SK-N-SH treated with all-trans-retinoic acid at 6 μM for 48 hours (cell line): ENCODE data around the gene KCNK6.

Experiments
- ATAC-seq: fragments of 200-7000 bp; cut with Tn5 transposase; 3 replicates; pipeline ENCODE4 v1.9.1; 2020; ENCODE audit warnings: mild to moderate bottlenecking, moderate library complexity
- ARNTL ChIP-seq: fragments of 450-650 bp; formaldehyde crosslinking; IDR thresholded peaks from 2 replicates; pipeline ENCODE4 v1.5.0; 2020; ENCODE audit warnings: low read depth, mild to moderate bottlenecking, moderate library complexity, borderline replicate concordance
- BACH2 ChIP-seq: fragments of 250-450 bp; sonication (Bioruptor Pico); IDR thresholded peaks from 2 replicates; pipeline ENCODE4 v1.9.0; 2021; ENCODE audit warnings: mild to moderate bottlenecking, borderline replicate concordance
- CREB5 ChIP-seq: fragments of 250-450 bp; sonication (Bioruptor Pico); IDR thresholded peaks from 2 replicates; pipeline ENCODE4 v1.5.1; 2020; ENCODE audit warnings: low read depth, mild to moderate bottlenecking, moderate library complexity
- CSDC2 ChIP-seq: fragments of 250-450 bp; sonication (Bioruptor Pico); IDR thresholded peaks from 2 replicates; pipeline ENCODE4 v1.5.0; 2020; ENCODE audit warnings: mild to moderate bottlenecking, moderate library complexity
- CSRNP3 ChIP-seq: fragments of 250-450 bp; sonication (Bioruptor Pico); IDR thresholded peaks from 2 replicates; pipeline ENCODE4 v1.5.1; 2021; ENCODE audit warnings: mild to moderate bottlenecking, moderate library complexity
- ESRRG ChIP-seq: fragments of 250-450 bp; sonication (Bioruptor Pico); IDR thresholded peaks from 2 replicates; pipeline ENCODE4 v1.6.1; 2021; ENCODE audit warnings: mild to moderate bottlenecking
- ISL1 ChIP-seq: fragments of 250-450 bp; sonication (Bioruptor Pico); IDR thresholded peaks from 2 replicates; pipeline ENCODE4 v2.1.2; 2022; ENCODE audit warnings: mild to moderate bottlenecking, moderate library complexity
- OSR1 ChIP-seq: fragments of 250-450 bp; sonication (Bioruptor Pico); IDR thresholded peaks from 2 replicates; pipeline ENCODE4 v1.8.0; 2022; ENCODE audit warnings: moderate library complexity, mild to moderate bottlenecking, inconsistent platforms
- PATZ1 ChIP-seq: fragments of 250-450 bp; sonication (Bioruptor Pico); IDR thresholded peaks from 2 replicates; pipeline ENCODE4 v1.8.0; 2020; ENCODE audit warnings: mild to moderate bottlenecking, moderate library complexity, borderline replicate concordance
- RARB ChIP-seq: fragments of 250-450 bp; sonication (Bioruptor Pico); IDR thresholded peaks from 2 replicates; pipeline ENCODE4 v1.8.0; 2021; ENCODE audit warnings: mild to moderate bottlenecking, moderate library complexity
- SNAI2 ChIP-seq: fragments of 250-450 bp; sonication (Bioruptor Pico); IDR thresholded peaks from 2 replicates; pipeline ENCODE4 v1.5.0; 2020; ENCODE audit warnings: mild to moderate bottlenecking, moderate library complexity
- TCF4 ChIP-seq: fragments of 250-450 bp; sonication (Bioruptor Pico); IDR thresholded peaks from 2 replicates; pipeline ENCODE4 v1.8.0; 2021; ENCODE audit warnings: mild to moderate bottlenecking, moderate library complexity, borderline replicate concordance
- TOX ChIP-seq: fragments of 250-450 bp; sonication (Bioruptor Pico); IDR thresholded peaks from 2 replicates; pipeline ENCODE4 v1.8.0; 2021; ENCODE audit warnings: mild to moderate bottlenecking, moderate library complexity, borderline replicate concordance
- TSHZ2 ChIP-seq: fragments of 250-450 bp; sonication (Bioruptor Pico); IDR thresholded peaks from 2 replicates; pipeline ENCODE4 v1.5.0; 2020; ENCODE audit warnings: mild to moderate bottlenecking, moderate library complexity
- ZC3H10 ChIP-seq: fragments of 250-450 bp; sonication (Bioruptor Pico); IDR thresholded peaks from 2 replicates; pipeline ENCODE4 v1.5.1; 2021; ENCODE audit warnings: mild to moderate bottlenecking, moderate library complexity
- ZFP3 ChIP-seq: fragments of 250-450 bp; sonication (Bioruptor Pico); IDR thresholded peaks from 2 replicates; pipeline ENCODE4 v1.5.0; 2020; ENCODE audit warnings: mild to moderate bottlenecking, moderate library complexity
- ZFP30 ChIP-seq: fragments of 450-650 bp; formaldehyde crosslinking; IDR thresholded peaks from 2 replicates; pipeline ENCODE4 v1.5.0; 2022; ENCODE audit warnings: mild to moderate bottlenecking, moderate library complexity
- ZNF565 ChIP-seq: fragments of 450-650 bp; formaldehyde crosslinking; conservative IDR thresholded peaks from 2 replicates; pipeline ENCODE4 v1.5.0; 2020; ENCODE audit warnings: low read depth, mild to moderate bottlenecking, moderate library complexity
- ZNF70 ChIP-seq: fragments of 450-650 bp; formaldehyde crosslinking; IDR thresholded peaks from 2 replicates; pipeline ENCODE4 v1.5.0; 2020; ENCODE audit warnings: mild to moderate bottlenecking, moderate library complexity
- ZNF8 ChIP-seq: fragments of 450-650 bp; formaldehyde crosslinking; IDR thresholded peaks from 2 replicates; pipeline ENCODE4 v1.5.0; 2020; ENCODE audit warnings: mild to moderate bottlenecking, moderate library complexity

Gene KCNK6

GRCh38 chr19:38367041-38367440 is 47.4 kb downstream of the KCNK6 start (continued):
- no peak for TF ChIP-seq TSHZ2 (CRISPR knock-in tag)
- TF ChIP-seq ESRRG (CRISPR knock-in tag) = no peak

- ATAC-seq = no peak
- TF ChIP-seq SNAI2 (CRISPR knock-in tag) (no peak), ZNF565 (CRISPR knock-in tag) (no peak), TOX (no peak), TCF4 (CRISPR knock-in tag) (no peak), ZFP3 (CRISPR knock-in tag) (no peak), RARB (CRISPR knock-in tag) (no peak), CREB5 (CRISPR knock-in tag) (no peak), ESRRG (CRISPR knock-in tag) (no peak), ZFP30 (CRISPR knock-in tag) (no peak), ZNF8 (CRISPR knock-in tag) (no peak), OSR1 (CRISPR knock-in tag) (no peak), CSDC2 (no peak)
- TF ChIP-seq, all 23 proteins: peak for 0
Observed at GRCh38 chr19:38369584-38369983, 49.9 kb downstream of the KCNK6 start.

GRCh38 chr19:38370299-38370698 is 50.7 kb downstream of the KCNK6 start:
- no peak for ATAC-seq
- no peak for TF ChIP-seq ZC3H10 (CRISPR knock-in tag)
- no peak for TF ChIP-seq ESRRG (CRISPR knock-in tag)
- TF ChIP-seq TSHZ2 (CRISPR knock-in tag) = no peak
- TF ChIP-seq CREB5 (CRISPR knock-in tag) = no peak
- TF ChIP-seq TCF4 (CRISPR knock-in tag) = no peak
- no peak for TF ChIP-seq ZNF70 (CRISPR knock-in tag)
- TF ChIP-seq RARB (CRISPR knock-in tag) = no peak
- no peak for TF ChIP-seq ZNF565 (CRISPR knock-in tag)
- TF ChIP-seq TOX = no peak
- TF ChIP-seq ZFP30 (CRISPR knock-in tag) = no peak
- TF ChIP-seq CSDC2 = no peak
- no peak for TF ChIP-seq CSRNP3
- TF ChIP-seq ZNF8 (CRISPR knock-in tag) = no peak
- TF ChIP-seq BACH2 (CRISPR knock-in tag) = no peak
- TF ChIP-seq ARNTL (CRISPR knock-in tag) = no peak
- no peak for TF ChIP-seq PATZ1 (CRISPR knock-in tag)
- no peak for TF ChIP-seq OSR1 (CRISPR knock-in tag)
- TF ChIP-seq ISL1 (CRISPR knock-in tag) = no peak
